ENCODE measurements around the gene NUDT22. TPM values are rescaled to one million over a fixed set of nuclear protein-coding genes. Genes with fewer than 3 reads are reported as not detected.

NUDT22 gene
- total and polyA plus RNA-seq, 2 of the 8 experiments (the other 6 are each of a cell fraction or from before 2014, with no cell fraction given), result 43.4 to 69.0 TPM

DNA sequence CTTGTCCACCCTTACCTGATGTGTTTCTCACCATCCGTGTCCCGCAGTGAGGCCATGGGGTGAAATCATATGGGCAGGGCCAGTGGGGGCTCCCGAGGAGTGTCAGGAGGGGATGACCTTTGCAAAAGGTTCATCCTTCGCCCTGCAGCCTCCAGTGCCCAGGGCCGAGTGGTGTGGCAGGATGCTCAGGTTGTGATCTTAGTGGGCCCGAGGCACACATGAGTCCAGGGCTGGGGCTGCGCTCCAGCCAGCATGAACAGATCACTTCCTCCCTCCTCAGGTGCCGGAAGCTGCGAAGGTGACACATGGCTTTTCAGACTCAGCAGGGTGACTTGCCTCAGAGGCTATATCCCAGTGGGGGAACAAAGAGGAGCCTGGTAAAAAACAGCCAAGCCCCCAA, 12.0 kb downstream of the NUDT22 start (continued):
- TF ChIP-seq, protein P1, sequence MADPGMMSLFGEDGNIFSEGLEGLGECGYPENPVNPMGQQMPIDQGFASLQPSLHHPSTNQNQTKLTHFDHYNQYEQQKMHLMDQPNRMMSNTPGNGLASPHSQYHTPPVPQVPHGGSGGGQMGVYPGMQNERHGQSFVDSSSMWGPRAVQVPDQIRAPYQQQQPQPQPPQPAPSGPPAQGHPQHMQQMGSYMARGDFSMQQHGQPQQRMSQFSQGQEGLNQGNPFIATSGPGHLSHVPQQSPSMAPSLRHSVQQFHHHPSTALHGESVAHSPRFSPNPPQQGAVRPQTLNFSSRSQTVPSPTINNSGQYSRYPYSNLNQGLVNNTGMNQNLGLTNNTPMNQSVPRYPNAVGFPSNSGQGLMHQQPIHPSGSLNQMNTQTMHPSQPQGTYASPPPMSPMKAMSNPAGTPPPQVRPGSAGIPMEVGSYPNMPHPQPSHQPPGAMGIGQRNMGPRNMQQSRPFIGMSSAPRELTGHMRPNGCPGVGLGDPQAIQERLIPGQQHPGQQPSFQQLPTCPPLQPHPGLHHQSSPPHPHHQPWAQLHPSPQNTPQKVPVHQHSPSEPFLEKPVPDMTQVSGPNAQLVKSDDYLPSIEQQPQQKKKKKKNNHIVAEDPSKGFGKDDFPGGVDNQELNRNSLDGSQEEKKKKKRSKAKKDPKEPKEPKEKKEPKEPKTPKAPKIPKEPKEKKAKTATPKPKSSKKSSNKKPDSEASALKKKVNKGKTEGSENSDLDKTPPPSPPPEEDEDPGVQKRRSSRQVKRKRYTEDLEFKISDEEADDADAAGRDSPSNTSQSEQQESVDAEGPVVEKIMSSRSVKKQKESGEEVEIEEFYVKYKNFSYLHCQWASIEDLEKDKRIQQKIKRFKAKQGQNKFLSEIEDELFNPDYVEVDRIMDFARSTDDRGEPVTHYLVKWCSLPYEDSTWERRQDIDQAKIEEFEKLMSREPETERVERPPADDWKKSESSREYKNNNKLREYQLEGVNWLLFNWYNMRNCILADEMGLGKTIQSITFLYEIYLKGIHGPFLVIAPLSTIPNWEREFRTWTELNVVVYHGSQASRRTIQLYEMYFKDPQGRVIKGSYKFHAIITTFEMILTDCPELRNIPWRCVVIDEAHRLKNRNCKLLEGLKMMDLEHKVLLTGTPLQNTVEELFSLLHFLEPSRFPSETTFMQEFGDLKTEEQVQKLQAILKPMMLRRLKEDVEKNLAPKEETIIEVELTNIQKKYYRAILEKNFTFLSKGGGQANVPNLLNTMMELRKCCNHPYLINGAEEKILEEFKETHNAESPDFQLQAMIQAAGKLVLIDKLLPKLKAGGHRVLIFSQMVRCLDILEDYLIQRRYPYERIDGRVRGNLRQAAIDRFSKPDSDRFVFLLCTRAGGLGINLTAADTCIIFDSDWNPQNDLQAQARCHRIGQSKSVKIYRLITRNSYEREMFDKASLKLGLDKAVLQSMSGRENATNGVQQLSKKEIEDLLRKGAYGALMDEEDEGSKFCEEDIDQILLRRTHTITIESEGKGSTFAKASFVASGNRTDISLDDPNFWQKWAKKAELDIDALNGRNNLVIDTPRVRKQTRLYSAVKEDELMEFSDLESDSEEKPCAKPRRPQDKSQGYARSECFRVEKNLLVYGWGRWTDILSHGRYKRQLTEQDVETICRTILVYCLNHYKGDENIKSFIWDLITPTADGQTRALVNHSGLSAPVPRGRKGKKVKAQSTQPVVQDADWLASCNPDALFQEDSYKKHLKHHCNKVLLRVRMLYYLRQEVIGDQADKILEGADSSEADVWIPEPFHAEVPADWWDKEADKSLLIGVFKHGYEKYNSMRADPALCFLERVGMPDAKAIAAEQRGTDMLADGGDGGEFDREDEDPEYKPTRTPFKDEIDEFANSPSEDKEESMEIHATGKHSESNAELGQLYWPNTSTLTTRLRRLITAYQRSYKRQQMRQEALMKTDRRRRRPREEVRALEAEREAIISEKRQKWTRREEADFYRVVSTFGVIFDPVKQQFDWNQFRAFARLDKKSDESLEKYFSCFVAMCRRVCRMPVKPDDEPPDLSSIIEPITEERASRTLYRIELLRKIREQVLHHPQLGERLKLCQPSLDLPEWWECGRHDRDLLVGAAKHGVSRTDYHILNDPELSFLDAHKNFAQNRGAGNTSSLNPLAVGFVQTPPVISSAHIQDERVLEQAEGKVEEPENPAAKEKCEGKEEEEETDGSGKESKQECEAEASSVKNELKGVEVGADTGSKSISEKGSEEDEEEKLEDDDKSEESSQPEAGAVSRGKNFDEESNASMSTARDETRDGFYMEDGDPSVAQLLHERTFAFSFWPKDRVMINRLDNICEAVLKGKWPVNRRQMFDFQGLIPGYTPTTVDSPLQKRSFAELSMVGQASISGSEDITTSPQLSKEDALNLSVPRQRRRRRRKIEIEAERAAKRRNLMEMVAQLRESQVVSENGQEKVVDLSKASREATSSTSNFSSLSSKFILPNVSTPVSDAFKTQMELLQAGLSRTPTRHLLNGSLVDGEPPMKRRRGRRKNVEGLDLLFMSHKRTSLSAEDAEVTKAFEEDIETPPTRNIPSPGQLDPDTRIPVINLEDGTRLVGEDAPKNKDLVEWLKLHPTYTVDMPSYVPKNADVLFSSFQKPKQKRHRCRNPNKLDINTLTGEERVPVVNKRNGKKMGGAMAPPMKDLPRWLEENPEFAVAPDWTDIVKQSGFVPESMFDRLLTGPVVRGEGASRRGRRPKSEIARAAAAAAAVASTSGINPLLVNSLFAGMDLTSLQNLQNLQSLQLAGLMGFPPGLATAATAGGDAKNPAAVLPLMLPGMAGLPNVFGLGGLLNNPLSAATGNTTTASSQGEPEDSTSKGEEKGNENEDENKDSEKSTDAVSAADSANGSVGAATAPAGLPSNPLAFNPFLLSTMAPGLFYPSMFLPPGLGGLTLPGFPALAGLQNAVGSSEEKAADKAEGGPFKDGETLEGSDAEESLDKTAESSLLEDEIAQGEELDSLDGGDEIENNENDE (IDR thresholded peaks at IDR 0.05; ENCODE audit: insufficient replicate concordance, low read length), result no peak
- no peak for TF ChIP-seq CHD2 (IDR thresholded peaks at IDR 0.05; ENCODE audit: low read length)
- TF ChIP-seq, protein P2, sequence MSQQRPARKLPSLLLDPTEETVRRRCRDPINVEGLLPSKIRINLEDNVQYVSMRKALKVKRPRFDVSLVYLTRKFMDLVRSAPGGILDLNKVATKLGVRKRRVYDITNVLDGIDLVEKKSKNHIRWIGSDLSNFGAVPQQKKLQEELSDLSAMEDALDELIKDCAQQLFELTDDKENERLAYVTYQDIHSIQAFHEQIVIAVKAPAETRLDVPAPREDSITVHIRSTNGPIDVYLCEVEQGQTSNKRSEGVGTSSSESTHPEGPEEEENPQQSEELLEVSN (IDR thresholded peaks at IDR 0.05), result no peak
- TF ChIP-seq TAF7 (optimal IDR thresholded peaks at IDR 0.05; ENCODE audit: borderline replicate concordance, low read depth, low read length), result no peak
- no peak for TF ChIP-seq BRCA1 (IDR thresholded peaks at IDR 0.05; ENCODE audit: low read depth, low read length)
- TF ChIP-seq POLR2A (IDR thresholded peaks at IDR 0.05; ENCODE audit: control extremely low read depth in 1 of 2, low read depth in 2 of 2, low read length in 2 of 2), result no peak
- no peak for TF ChIP-seq BCL11A (IDR thresholded peaks at IDR 0.05; ENCODE audit: low read depth in 2 of 2, low read length in 2 of 2)
- TF ChIP-seq, protein P3, sequence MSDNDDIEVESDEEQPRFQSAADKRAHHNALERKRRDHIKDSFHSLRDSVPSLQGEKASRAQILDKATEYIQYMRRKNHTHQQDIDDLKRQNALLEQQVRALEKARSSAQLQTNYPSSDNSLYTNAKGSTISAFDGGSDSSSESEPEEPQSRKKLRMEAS (IDR thresholded peaks at IDR 0.05), result no peak
- no peak for TF ChIP-seq SIN3A (conservative IDR thresholded peaks at IDR 0.05 in 1 of 2, IDR thresholded peaks at IDR 0.05 in 1 of 2; ENCODE audit: low read depth in 1 of 2, low read length in 2 of 2)
- no peak for TF ChIP-seq NRF1 (IDR thresholded peaks at IDR 0.05; ENCODE audit: low read depth, low read length)
- TF ChIP-seq SIX5 (IDR thresholded peaks at IDR 0.05; ENCODE audit: low read depth, low read length), result no peak
- no peak for TF ChIP-seq MAFK (IDR thresholded peaks at IDR 0.05; ENCODE audit: low read depth, low read length)

All from H1 (cell line).